Cortex of kidney (tissue), 1 donor: ENCODE results near the gene PPP4R3B.
"Not testable (repeated sequence)": the region's sequence is repeated elsewhere in the genome, so short reads cannot be mapped to it uniquely, and the experiment has no call there.

Experiments
- DNase-seq: peaks from one replicate; lab custom pipeline; 2025; lab: John Stamatoyannopoulos, UW

PPP4R3B gene

DNA sequence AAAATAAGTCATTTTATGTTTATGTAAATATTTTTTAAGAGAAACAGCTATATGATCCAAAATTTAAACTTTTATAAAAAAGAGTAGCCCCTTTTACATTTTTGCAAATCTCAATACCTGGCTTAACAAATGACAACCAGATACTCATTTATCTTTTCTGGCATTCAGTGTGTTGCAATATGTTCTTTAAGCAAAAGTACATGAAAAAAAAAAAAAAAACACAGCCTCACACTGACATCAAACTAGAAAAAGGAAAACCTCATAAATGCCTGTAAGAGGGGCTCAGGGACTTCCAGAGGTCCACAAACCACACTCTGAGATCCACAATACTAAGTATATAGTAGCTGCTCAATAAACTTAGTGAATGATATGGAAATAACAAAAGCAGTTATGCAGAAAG, 21.9 kb downstream of the PPP4R3B start:
- DNase-seq, result no peak

GRCh38 chr2:55592130-55592529, 25.3 kb downstream of the PPP4R3B start:
- DNase-seq, result no peak

- no peak for DNase-seq
These were observed 26.5 kb downstream of the PPP4R3B start for GRCh38 chr2:55590810-55591440.

DNA sequence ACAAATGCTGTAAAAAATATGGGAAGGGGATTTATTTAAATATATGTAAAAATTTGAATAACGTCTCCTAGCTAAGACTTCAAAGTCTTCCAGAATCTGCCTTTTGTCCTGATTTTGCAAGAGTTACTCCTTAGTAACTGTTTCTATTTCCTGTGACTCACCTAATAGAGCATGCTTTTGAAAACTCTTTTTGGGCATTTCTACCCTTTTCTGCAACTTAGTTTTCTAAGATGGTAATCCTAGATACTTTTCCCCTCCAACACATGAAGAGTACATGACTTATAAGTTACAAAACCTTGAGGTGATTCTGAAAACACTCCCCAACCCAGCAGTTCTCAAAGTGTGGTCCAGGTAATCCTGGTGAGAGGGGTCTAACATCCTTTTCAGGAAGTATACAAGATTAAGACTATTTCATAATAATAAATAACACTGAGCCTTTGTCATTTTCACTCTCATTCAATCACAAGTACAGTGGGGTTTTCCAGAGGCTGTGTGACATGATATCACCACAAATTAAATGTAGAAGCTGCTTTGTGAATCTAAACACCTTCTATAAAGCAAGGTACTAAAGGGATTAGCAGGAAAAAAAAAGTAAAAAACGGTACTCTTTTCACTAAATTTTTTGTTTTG, 31.9 kb downstream of the PPP4R3B start:
- no peak for DNase-seq

DNA sequence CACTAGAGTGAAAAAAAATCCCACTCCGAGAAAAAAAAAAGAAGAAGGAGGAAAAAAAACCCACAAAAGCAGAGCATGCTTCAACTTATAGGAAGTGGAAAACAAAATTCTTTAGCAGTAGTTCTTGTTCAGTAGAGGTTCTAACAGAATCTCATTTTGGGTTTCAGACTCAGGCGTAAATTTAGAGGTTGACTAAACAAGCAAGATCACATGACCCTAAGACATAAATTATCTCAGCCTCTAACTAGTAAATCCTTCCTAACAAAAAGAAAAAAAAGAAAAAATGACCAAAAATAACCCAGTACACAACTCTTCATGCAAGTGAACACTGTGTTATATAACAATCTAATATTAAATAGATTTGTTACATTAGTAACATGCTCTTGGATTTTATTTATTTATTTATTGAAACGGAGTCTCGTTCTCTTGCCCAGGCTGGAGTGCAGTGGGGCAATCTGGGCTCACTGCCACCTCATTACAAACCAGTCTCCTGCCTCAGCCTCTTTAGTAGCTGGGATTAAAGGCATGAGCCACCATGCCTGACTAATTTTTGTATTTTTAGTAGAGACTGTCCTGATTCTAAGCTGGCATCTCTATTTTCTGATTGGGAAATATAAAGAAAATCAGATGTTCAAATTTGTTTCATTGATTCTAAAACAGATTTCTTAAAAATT, 35.4 kb downstream of the PPP4R3B start:
- DNase-seq, result no peak

GRCh38 chr2:55581435-55581834, 36.0 kb downstream of the PPP4R3B start:
- DNase-seq, result no peak

- not testable (repeated sequence) for DNase-seq
These were observed 48.4 kb downstream of the PPP4R3B start for GRCh38 chr2:55569002-55569401.

DNA sequence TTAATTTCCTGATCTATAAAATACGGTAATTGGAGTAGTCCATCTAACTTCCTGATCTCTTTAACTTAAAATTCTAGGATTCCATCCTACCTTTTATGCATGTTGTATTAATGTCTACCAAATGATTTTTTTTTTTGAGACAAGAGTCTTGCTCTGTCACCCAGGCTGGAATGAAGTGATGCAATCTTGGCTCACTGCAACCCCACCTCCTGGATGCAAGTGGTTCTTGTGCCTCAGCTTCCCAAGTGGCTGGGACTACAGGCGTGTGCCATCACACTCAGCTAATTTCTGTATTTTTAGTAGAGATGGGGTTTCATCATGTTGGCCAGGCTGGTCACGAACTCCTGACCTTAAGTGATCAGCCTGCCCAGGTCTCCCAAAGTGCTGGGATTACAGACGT, 50.1 kb downstream of the PPP4R3B start:
- no peak for DNase-seq

DNA sequence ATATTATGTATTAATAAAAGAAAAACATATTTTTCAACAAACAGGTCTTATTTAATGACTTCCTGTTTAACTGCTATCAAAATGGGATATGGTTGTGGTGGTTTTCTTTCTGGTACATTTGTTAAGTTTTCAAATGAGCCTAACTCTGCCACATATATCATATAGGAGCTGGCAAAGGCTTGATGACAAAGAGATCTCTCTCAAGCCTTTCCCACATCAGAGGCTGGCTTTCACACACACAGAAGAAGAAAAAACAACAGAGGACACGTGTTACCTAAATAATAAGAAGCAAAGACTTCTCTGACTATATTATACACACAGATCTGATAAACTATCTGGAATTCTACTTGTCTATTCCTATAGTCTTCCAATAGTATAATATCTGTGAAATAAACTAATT, 51.8 kb downstream of the PPP4R3B start:
- DNase-seq, result no peak

DNA sequence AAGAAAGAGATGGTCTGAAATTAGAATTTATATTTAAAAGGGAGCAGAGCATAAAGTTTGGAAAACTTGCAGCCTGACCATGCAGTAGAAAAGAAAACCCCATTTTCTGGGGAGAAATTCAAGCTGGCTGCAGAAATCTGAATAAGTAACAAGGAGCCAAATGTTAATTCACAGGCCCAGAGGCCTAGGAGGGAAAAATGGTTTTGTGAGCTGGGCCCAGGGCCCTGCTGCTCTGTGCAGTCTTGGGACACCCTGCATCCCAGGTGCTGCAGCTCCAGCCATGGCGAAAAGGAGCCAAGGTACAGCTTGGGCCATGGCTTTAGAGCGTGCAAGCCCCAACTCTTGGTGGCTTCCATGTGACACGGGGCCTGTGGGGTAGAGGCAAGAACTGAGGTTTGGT, 56.6 kb downstream of the PPP4R3B start:
- DNase-seq, result no peak

GRCh38 chr2:55556809-55557208, 60.6 kb downstream of the PPP4R3B start:
- no peak for DNase-seq

DNA sequence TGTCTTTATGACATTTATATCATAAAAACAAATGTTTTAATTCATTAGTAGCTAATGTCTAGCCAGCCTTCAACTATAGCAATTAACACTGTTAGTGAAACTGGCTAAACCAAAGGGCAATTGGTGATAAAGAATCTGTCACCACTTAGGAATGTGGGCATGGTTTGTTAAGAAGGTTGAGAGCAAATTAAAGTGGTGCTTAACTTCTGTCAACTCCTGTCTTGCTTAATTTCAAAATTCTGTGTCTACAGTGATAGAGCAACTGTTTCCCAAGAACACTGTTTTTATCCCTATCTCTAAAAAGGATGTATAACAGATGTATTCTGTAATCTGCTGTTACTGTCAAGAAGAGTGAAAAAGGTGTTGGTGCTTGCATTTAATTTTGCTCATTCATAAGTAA, 61.4 kb downstream of the PPP4R3B start:
- no peak for DNase-seq

GRCh38 chr2:55553321-55553720, 64.1 kb downstream of the PPP4R3B start:
- DNase-seq, result no peak

DNA sequence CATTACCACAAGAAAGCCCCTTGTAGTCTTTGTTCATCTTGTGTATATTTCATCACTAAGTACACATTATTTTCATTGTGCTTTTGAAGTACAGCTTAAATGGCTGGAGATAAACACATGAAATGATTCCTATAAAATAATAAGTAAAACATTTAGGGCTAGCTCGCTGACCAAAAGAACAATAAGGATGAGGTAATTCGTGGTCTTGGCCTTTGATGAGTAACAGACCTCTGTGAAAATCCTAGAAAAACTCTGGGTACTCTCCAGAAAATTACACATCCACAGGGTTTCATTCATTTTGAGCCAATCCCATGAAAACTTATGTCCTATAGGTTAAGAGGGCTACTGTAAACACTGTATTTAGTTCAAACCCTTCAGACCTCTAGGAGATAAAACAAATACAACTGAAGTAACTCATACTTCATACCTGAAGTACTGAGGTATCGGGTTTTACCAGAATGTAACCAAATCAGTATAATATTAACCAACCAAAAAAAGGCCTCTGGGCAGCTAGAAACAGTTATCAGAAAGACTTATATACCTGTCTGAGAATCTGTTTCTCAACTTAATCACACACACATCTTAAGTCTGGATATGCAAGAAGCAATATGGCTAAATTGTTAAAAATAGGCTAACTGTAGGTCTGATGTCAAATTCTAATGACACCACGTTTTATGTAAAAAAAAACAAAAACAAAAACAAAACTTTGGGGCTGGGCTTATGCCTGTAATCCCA, 66.9 kb downstream of the PPP4R3B start:
- DNase-seq, result no peak

- not testable (repeated sequence) for DNase-seq
These were observed 69.7 kb downstream of the PPP4R3B start for GRCh38 chr2:55547679-55548078.

DNA sequence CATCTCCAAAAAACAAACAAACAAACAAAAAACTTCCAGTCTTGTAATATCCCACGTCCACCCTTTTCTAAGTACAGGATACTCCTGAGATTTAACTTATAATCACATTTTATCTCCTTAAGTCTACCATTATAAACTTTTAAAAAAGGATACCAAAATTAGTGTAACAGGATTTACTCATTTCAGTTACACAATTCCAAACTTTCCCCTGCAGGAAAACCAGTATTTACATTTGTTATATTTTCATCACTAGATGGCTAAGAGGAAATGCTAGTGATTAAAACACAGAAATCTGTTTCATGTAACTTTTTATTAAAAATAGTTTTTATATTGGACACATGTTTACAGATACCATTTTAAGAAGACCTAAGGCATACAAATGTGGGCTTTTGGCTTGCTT, 70.4 kb downstream of the PPP4R3B start:
- no peak for DNase-seq

DNA sequence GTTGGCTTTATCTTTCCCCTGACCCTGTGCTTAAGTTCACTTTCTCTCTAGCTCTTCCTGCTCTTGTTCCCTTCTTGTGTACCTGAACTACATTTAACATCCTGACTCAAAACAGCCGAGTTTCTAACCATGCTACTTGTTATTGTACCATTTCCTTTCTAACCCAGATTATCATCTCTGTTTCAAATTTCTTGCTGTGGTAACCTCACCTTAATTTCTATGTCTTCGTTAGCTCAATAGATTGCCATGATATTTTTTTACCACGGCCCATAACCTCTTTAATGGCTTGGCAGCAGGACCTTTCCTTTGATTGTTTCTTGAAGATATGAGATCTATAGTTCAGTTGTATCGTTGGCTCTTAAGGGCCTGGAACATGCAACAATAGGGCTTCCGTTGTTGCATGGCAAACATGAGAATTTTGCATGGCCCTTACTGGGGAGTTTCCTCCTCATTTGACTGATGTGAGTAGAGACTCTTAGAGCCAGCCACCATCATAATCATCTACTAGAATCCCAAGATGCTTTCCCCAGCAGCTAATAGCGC, 86.8 kb downstream of the PPP4R3B start:
- no peak for DNase-seq

- no peak for DNase-seq
These were observed 91.2 kb downstream of the PPP4R3B start for GRCh38 chr2:55526174-55526573.

DNA sequence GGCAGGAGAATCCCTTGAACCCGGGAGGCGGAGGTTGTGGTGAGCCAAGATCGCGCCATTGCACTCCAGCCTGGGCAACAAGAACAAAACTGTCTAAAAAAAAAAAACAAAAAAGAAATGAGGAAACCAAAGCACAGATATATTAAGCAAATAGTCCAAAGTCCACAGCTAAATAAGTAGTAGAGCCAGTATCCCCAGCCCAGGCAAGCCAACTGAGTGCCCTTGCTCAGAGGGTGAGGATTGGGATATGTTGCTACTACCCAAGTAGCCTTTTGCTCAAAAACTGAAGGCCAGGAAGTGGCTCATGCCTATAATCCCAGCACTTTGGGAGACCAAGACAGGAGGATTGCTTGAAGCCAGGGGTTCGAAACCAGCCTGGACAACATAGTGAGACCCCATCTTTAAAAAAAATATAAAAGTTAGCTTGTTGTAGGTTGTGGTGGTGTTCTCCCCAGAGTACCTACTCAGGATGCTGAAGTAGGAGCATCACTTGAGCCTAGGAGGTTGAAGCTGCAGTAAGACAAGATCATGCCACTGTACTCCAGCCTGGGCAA, 92.5 kb downstream of the PPP4R3B start:
- DNase-seq, result no peak

- no peak for DNase-seq
These were observed 97.2 kb downstream of the PPP4R3B start for GRCh38 chr2:55519938-55520885.

DNA sequence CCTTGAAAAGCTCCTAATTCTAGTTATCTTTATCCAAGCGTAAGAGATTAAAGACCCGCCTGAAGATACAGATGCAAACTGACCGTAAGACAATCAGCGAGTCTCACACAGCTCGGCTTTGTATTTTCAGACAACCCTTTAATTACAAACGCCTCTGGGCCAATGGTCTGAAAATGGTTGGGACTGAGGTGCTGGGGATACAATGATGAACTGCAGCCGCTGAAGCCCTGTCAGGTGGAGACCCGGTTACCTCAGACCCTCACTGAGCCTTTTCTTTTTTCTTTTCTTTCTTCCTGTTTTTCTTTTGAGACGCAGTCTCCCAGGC, 98.6 kb downstream of the PPP4R3B start:
- DNase-seq, result no peak
